ENCODE results near the gene METRN. TPM values are rescaled to one million over a fixed set of nuclear protein-coding genes. Genes with fewer than 3 reads are reported as not detected.

METRN gene
- total RNA-seq, 2 experiments from 2014 or later: 35.3 to 37.7 TPM

DNA sequence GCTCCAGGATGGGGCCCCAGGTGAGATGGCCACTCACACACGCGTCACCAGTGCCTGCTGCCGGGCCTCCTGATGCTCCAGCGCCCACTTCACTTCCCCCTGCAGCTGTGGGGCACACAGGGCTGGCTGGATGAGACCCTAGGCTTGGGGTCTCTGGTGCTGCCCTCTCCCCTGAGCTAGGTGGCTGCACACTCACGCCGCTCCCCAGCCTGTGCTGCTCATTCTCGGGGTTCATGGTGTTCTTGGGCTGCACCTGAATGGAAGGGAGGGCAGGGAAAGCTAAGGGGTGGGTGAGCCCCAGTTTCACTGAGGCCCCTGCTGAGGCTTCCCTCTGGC is 10.1 kb downstream of the METRN start:
- ChIA-PET CTCF (interaction anchor here (0.7 to 3.1 kb wide), 4 partner anchors 10 to 89 kb away, joined by 3 to 26 read pairs (median 4); partner anchors contain the start of genes METRN and WDR24), POLR2A (interaction anchor here (1.2 kb wide), 1 partner anchor 11 kb away, joined by 7 read pairs; no protein-coding TSS in a partner anchor)

DNA sequence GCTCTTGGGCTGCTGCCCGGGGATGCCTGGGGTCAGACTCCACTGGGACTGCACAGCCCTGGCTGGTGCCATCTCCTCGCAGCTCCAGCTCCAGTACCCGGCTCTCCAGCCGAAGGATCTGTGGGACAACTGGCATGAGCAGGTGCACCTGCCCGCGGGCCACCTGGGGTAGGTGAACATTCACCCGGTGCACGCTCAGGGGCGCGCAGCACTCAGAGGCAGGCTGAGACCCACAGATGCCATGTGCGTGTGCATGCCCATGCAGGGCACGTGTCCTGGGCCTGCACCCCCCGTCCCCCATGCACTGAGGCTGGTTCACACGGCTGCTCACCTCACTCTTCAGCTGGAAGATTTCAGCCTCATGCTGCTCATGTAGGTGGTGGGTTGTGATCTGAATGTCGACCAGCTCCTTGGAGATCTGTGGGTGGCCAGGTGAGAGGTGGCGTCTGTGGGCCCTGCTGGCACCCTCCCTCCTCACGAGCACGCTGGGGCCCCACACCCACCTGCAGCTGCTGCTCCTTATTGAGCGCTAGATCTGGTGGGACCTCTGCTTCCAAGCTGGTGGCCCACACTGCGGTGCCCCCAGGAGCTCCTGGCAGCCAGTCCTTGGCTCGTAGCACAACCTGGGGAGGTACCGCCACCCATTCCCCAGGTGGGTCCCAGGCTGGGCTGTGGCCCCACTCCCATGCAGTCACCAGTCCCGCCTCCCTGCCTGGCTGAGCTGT is 10.7 kb downstream of the METRN start:
- CTCF ChIA-PET: interaction anchor here (0.9 to 3.1 kb wide), 4 partner anchors 10 to 57 kb away, joined by 3 to 26 read pairs (median 10); partner anchors contain the start of genes CIAO3, METRN and RHOT2
- POLR2A ChIA-PET: interaction anchor here (0.7 to 1.2 kb wide), 3 partner anchors 10 to 78 kb away, joined by 3 to 7 read pairs (median 3); partner anchors contain the start of gene RPUSD1

DNA sequence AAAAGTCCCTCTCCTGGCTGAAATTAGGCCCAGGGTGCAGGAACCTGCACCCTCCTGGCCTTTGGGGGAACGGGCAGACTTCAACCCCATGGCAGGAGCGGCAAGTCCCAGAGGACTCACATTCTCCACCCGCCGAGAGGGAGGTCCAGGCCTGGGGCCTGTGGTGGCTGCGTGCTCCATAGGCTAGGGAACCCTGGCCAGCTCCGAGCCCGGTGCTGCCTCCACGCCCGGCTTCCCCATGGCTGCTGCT is 11.2 kb downstream of the METRN start:
- ChIA-PET POLR2A (interaction anchor here (1.0 to 1.2 kb wide), 2 partner anchors 10 to 62 kb away, joined by 3 to 7 read pairs; partner anchors contain the start of gene RPUSD1), CTCF (interaction anchor here (1.4 to 3.1 kb wide), 4 partner anchors 9 to 58 kb away, joined by 3 to 26 read pairs (median 9); partner anchors contain the start of genes CIAO3, METRN and RHOT2)

DNA sequence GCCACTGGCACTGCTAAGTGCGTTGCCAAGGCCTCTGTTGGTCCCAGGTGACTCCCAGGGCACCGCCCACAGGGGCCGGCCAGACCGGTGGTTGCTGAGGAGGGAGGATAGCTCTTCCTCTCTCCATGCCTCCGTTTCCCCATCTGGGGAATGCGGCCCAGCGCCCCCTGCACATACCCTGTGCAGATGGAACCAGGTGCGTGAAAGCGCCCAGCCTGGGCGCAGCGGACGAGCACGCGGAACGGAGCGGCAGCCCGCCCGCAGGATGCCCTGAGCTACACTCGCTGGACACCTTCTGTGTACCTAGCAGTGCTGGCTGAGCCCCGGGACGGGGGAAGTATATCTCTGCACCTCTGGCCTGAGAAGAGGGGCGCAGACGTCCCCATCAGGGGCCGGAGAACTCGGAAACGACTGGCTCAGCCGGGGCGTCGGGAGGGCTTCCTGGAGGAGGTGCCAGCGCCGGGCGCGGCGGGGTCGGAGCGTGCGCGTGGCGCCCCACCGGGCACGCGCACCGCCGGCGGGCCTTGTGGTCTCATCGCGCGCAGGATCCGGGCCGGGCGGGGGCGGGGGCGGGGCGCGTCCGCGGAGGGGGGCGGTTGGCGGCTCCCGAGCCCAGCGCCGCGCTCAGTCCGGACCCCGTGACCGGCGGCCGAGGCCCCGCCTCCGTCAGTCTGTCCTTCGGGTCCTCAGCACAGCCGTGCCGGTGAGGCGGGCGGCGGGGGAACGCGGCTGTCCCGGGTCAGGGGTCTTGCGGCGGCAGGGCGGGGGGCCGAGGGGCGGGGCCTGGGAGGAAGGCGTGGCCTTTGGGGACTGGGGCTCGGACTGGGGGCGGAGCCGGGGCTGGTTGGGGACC is 11.7 kb downstream of the METRN start, which contains the start of the genes CCDC78 and HAGHL:
CCDC78 (minus strand) TSS at position 6 of the 853 bp plus-strand sequence. CDS start 76 bp downstream, outside the sequence.
HAGHL (plus strand) TSS at position 669 of the 853 bp plus-strand sequence. CDS start 404 bp downstream, outside the sequence.
- CTCF ChIA-PET: interaction anchor here (1.2 to 3.1 kb wide), 5 partner anchors 9 to 58 kb away, joined by 3 to 26 read pairs (median 3); partner anchors contain the start of genes CIAO3, METRN and RHOT2
- POLR2A ChIA-PET: interaction anchor here (1.0 to 1.2 kb wide), 2 partner anchors 9 to 61 kb away, joined by 3 to 7 read pairs; partner anchors contain the start of gene RPUSD1

DNA sequence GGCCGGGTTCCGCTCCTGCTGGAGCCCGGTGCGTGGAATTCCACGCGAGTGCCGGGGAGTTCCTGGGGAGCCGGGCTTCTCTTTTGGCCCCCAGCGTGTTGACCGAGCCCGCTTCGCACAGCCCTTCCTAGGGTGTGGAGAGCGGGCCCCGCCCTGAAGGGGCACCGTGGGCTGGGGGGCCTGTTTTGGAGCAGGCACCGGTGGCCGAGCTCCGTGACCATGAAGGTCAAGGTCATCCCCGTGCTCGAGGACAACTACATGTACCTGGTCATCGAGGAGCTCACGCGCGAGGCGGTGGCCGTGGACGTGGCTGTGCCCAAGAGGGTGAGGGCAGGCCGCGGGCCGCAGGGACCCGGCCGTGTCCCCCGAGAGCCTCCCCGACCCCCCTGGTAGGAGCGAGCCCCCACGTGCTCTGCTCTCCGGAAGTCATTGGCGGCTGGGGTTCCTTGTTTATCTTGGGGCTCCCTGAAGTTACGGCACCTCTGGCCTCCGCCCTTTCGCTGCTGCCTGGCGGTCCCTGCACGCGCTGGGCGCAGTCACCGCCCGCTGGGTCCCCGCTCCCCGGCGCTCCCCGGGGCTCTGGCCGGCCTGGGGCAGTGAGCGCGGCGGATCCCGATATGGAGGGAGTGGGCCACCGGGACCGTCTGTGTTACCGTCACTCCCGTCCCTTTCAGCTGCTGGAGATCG is 12.5 kb downstream of the METRN start:
- ChIA-PET POLR2A (interaction anchor here (0.9 to 1.5 kb wide), 2 partner anchors 9 to 32 kb away, joined by 3 to 7 read pairs; no protein-coding TSS in a partner anchor), CTCF (interaction anchor here (1.1 to 3.0 kb wide), 5 partner anchors 8 to 58 kb away, joined by 3 to 15 read pairs (median 3); partner anchors contain the start of gene CIAO3)

DNA sequence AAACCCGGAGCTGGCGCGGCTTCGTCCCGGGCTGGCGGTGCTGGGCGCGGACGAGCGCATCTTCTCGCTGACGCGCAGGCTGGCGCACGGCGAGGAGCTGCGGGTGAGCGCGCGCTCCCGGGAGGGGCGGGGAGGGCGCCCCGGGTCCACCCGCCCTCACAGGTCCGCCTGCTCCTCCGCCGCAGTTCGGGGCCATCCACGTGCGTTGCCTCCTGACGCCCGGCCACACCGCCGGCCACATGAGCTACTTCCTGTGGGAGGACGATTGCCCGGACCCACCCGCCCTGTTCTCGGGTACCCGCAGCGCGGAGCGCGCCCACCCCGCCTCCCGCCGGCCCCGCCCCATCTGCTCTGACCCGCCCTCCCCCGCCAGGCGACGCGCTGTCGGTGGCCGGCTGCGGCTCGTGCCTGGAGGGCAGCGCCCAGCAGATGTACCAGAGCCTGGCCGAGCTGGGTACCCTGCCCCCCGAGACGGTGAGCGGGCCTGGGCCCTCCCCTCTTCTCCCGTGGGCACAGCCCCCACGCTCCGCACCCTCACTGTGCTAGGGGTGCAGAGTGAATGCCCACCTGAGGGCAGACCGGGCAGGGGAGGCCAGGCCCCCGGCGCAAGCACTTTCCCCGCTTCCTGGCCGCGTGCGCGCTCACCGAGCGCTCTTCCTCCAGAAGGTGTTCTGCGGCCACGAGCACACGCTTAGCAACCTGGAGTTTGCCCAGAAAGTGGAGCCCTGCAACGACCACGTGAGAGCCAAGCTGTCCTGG is 13.4 kb downstream of the METRN start:
- ChIA-PET POLR2A (interaction anchor here (0.6 to 1.5 kb wide), 6 partner anchors 8 to 688 kb away, joined by 3 to 12 read pairs (median 3); partner anchors contain the start of gene CIAO3), CTCF (interaction anchor here (1.1 to 3.0 kb wide), 4 partner anchors 8 to 57 kb away, joined by 3 to 15 read pairs (median 4); partner anchors contain the start of gene CIAO3)

DNA sequence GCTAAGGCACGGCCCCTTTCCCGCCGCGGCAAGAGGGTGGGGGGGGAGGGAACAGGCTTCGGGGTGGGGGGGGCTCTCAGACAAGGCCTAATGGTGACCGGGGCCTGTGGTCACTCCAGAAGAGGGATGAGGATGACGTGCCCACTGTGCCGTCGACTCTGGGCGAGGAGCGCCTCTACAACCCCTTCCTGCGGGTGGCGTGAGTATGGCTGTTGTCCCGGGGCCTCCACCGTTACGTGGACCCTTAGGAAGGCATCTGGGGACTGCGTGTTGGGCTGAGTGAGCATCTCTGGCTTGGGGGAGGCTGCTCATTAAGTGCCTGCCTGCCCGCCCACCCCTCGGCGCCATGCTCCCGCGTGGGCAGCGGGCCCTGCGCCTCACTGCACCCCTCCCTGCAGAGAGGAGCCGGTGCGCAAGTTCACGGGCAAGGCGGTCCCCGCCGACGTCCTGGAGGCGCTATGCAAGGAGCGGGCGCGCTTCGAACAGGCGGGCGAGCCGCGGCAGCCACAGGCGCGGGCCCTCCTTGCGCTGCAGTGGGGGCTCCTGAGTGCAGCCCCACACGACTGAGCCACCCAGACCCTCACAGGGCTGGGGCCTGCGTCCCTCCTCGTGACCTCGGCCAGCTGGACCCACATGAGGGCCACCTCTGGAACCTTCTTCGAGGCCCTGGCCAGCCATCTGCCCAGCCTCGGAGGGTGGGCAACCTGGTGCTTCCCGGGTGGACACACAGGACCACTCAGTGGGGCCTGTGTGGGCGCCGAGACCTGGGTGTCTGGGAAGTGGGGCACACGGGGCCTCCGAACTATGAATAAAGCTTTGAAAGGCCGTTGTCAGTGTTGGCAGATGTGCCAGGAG is 14.2 kb downstream of the METRN start:
- ChIA-PET POLR2A (interaction anchor here (0.9 to 2.9 kb wide), 3 partner anchors 8 to 95 kb away, joined by 3 to 15 read pairs (median 12); partner anchors contain the start of gene ANTKMT), CTCF (interaction anchor here (1.1 to 1.8 kb wide), 4 partner anchors 8 to 18 kb away, joined by 3 to 10 read pairs (median 4); partner anchors contain the start of genes ANTKMT and CIAO3)

DNA sequence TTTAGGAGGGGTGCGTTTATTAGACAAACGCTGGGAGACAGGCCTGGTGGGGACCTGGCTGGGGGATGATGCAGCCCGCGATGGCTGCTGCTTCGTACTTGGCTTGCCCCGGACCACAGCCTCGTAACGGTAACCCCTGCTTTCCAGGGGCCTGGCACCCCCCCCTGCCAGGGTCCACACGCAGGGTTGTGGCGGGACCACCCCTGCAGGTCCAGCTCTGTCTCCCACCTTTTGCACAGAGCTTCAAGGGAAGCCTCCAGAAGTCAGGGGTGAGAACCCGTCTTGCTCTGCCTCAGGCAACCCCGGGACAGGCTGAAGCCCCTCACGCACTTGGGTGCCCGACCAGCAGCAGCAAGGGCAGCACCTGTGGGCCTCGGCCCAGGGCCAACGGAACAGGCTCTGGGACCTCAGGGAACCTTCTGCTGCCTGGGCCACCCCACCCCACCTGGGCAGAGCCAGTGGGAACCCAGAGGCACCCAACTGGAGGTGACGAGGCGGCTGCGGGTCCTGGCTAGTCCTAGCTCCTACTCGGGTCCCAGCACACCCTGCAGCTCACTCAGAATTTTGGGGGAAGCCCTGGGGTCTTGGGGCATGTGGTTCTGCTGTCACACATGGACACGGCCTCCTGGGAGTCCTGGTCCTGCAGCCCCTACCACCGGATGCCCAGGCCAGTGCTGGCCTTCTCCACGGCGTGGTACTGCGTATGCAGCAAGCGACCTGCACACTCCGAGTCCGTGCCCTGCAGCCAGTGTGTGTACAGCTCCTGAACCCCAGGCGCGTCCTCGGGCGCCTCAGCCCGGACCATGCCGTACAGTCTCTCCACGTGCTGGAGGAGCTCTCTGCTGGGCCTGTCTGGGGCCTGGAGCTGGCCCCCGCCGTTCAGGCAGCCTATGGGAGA is 15.1 kb downstream of the METRN start:
- ChIA-PET POLR2A (interaction anchor here (0.5 to 2.9 kb wide), 2 partner anchors 9 to 12 kb away, joined by 3 to 15 read pairs; partner anchors contain the start of gene ANTKMT), CTCF (interaction anchor here (1.1 to 1.8 kb wide), 3 partner anchors 9 to 19 kb away, joined by 3 to 10 read pairs (median 5); partner anchors contain the start of genes ANTKMT and CIAO3)

DNA sequence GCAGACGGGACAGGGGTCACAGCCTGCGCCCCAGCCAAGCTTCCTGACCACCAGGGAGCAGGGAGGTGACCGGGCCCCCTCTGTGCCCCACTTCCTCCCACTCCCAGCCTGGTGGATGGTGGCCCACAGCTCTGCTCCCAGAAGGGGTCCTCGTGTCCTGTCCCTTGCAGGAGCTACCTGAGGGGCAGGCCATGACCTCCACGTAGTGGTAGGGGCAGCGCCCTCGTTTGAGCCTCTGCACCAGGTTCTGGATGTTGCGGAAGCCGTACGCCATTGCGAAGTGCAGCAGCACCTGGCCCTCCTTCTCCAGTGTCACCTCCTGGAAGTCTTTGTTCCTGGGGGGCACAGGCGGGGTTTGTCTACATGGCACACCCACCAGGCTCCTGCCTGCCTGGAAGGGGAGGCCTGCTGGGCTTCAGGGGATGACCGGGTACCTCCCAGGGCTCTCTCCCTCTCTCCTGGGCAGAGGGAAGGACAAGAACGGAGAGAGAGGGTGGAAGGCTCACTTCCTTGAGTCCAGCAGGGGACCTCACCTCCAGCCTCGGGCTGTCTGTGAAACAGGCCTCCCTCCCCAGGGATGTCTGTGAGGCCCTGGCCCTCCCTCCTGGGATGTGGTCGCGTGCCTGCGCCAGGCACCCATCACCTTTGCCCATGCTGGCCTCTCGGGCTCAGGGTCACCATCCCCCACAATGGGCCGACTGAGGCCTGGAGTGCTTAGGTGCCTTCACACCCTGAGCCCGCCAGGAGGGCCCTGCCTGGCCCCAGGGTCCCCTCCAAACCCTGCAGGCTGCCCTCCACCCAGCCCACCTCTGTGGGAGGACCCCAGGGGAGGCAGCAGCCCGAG is 16.0 kb downstream of the METRN start:
- POLR2A ChIA-PET: interaction anchor here (0.5 to 2.9 kb wide), 2 partner anchors 10 to 11 kb away, joined by 3 to 15 read pairs; partner anchors contain the start of gene ANTKMT
- CTCF ChIA-PET: interaction anchor here (0.6 to 1.8 kb wide), 3 partner anchors 10 to 20 kb away, joined by 3 to 10 read pairs (median 4); partner anchors contain the start of gene ANTKMT

DNA sequence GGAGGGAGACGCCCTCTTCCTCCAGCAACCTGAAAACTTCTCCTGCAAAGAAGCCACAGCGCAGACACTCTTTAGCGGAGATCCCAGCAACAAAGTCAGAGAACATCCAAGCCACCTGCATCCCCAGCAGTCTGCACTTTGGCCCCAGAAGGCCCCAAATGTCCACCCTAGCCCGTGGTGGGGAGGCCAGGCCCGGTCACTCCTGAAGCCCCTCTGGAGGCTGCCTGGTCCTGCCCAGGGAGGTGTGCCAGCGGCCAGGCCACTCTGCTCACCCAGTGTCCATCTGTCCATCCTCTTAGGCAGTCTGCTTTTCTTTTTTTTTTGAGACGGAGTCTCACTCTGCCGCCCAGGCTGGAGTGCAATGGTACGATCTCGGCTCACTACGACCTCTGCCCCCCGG is 17.4 kb downstream of the METRN start:
- ChIA-PET CTCF (interaction anchor here (1.3 to 1.4 kb wide), 3 partner anchors 12 to 38 kb away, joined by 3 to 7 read pairs (median 3); no protein-coding TSS in a partner anchor), POLR2A (interaction anchor here (0.8 kb wide), 1 partner anchor 12 kb away, joined by 3 read pairs; the partner anchor contains the start of gene ANTKMT)

DNA sequence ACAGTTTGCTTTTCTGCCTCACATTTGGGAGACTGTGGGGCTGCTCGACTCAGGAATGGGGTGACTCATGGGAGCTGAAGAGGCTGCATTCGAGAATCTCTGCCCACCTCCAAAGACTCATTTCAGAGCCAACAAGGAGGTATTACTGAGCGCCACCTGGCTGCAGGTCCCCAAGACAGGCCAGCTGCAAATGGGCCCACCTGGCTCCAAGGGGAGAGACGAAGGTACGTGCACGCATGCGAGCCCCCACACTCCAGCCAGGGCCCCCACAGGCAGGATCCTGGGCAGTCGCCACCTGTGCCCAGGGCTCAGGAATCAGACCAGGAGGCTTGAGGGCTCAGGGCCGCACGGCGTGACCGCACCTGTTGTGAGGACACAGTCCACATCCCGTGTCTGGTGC is 18.0 kb downstream of the METRN start:
- ChIA-PET CTCF (interaction anchor here (1.3 to 1.4 kb wide), 3 partner anchors 13 to 37 kb away, joined by 3 to 7 read pairs (median 3); no protein-coding TSS in a partner anchor), POLR2A (interaction anchor here (0.8 kb wide), 1 partner anchor 12 kb away, joined by 3 read pairs; the partner anchor contains the start of gene ANTKMT)

DNA sequence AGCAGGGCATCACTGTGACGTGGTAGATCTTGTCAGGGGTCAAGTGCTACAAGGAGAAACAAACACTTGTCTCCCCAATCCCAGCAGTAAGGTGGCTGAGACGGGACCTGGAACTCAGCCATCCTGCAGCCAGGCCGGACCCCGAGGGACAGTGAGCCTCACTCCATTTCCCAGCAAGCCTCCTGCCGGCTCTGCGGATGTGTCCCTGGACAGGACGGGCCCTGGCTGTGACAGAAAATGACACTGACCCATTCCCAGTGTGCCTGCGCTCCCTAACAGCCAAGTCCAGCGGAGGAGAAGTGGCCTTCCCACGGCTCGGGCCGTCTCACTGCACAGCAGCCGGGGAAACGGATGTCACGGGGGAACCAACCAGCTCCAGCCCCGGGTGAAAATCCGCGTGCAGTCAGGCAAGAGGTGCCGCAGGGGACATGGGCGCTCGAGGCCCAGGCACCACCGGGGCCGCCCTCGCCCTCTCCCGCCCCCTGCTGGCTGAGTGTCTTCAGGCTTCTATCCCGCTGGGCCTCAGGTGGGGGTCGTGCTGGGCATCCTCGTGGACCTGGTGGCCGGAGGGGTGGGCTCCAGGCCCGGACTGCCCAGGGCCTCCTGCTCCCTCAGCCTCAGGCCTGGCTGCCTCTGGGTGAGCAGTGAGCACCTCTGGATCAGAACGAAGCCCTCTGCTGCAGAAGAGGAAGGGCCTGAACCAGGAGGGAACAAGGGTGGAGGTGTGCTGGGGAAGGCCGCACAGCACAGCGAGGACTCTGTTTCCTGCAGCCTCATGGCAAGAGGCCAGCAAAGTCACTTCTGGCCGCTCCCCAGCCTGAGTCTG is 18.7 kb downstream of the METRN start:
- POLR2A ChIA-PET: no interaction called here

DNA sequence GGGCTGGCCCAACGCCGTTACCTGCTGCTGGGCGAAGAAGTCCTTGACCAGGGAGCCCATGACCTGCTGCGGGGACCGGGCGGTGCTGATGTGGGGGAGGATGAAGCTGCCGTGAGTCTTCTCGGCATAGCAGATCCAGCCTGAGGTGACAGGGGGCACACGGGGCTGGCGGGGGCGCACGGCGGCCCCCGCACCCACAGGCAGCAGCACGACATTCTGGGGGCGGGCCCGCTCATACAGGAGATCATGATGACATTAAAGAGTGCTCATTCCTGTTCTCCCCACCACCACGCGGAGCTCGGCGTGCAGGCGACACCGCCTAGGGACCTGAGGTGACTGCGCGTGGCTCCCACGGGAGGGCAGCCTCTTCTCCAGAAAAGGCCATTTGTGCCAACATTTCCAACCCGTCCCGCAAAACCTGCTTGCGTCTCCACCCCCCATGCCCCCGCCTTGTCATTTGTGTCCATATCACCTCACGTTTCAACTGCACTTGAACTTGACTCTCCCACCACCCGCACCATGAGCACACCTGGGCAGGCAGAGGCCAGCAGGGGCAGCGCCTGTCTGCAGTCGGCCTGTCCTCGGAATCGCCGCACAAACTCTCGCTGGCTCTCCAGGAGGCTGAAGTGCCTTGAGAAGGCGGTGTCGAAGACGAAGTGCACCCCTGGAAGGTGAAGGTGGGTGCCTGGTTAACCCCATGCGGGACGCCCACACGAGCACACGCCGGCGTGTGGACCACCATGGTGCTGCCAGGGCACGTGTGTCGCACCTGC is 19.5 kb downstream of the METRN start:
- CTCF ChIA-PET: interaction anchor here (1.3 to 2.6 kb wide), 4 partner anchors 14 to 51 kb away, joined by 3 to 17 read pairs (median 9); partner anchors contain the start of gene ANTKMT

More for the DNA sequence above, 18.7 kb downstream of the METRN start:
- CTCF ChIA-PET: interaction anchor here (1.3 to 1.4 kb wide), 4 partner anchors 14 to 36 kb away, joined by 3 to 7 read pairs (median 4); no protein-coding TSS in a partner anchor

More for the DNA sequence above, 19.5 kb downstream of the METRN start:
- POLR2A ChIA-PET: no interaction called here
